IPS-18c (cell line): ENCODE results near the gene CEP70.

ENCODE experiments used
- H3K4me3 ChIP-seq: 2 replicates; pipeline ENCODE4 v1.7.0; 2013; ENCODE audit warnings: low read depth, mild to moderate bottlenecking, low read length, moderate library complexity; ENCODE audit not compliant: insufficient read depth
- H3K9me3 ChIP-seq: one replicate; pipeline ENCODE4 v1.6.1; 2013; ENCODE audit warnings: mild to moderate bottlenecking, low read length, moderate library complexity; ENCODE audit not compliant: control insufficient read depth, insufficient read depth

The CEP70 gene

DNA sequence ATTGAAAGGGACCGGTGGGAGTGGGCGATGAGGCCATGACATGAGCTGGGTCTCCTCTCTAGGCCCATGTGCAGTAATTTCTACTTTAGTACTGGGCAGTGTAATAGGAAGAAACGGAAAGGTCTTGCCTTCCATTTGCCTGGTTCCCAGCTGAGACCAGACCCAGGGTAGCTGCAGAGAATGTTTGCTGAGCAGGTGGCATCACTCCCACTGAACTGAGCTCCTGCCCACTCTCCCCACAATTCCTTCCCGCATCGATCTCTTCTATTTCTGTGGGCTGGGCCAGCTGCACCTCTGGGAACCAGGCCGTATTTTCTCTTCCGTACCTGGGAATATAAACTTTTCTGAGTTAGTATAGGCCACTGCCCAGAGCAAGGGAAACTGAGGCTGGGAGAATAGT is 143.9 kb downstream of the CEP70 start:
- Histone ChIP-seq H3K9me3 (no peaks in the 10 kb centered on the region), H3K4me3 (no peak overlapping the region)

DNA sequence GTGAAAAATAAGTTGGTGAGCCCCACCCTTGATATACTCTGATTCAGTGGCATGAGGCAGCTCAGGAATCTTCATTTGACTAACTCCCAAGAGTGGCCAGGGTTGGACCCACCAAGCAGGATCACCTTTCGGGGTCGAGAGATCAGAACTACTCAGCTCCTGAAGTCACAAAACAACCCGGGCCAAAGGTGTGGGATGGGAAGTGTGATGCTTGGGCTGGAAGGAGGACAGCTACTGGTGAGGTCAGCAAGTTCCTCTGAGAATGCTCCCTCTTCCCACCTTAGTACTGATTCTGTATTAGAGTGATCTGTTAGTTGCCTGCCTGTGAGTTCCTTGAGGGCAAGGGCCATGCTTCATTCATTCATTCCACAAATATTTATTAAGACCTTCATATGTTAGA is 144.6 kb downstream of the CEP70 start:
- Histone ChIP-seq H3K9me3 (no peaks in the 10 kb centered on the region), H3K4me3 (no peak overlapping the region)

DNA sequence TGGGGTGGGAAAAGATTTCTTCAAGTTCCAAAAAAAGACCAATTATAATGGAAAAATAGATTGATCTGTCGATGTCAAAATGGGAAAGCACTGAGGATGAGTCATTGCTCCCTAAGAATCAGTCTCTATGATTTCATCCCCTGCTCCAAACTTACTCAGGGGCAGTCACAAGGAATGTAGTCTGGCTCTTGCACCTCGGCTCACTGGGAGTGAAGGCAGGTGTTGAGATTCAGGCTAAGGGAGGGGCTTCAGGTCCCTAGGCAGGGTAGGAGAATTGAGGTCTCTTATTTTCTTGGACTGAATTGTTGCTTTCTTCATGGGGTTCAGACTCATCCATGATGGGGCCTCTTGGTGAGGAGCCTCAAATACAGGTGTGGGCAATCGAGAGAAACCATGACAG is 145.4 kb downstream of the CEP70 start:
- H3K4me3 ChIP-seq, result no peak overlapping the region
- H3K9me3 ChIP-seq, result no peaks in the 10 kb centered on the region

DNA sequence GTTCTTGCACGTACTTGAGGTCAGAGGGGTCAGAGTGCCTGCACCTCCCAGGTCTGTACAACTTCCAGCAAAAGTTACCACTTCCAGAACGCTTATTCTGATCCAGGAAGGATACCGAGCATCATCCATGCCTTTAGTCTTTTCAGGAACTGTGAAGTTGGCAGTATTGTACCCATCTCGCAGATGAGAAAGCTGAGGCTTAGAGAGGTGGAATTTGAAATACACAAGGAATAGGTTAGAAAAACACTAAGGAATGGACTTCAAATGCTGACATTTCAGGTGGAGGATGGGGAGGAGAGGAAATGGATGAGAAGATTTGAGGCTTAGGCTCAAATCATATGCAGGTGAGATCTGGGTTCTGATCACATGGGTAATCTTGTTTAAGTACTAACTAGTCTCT is 148.4 kb downstream of the CEP70 start:
- no peaks in the 10 kb centered on the region for H3K9me3 ChIP-seq
- no peak overlapping the region for H3K4me3 ChIP-seq

DNA sequence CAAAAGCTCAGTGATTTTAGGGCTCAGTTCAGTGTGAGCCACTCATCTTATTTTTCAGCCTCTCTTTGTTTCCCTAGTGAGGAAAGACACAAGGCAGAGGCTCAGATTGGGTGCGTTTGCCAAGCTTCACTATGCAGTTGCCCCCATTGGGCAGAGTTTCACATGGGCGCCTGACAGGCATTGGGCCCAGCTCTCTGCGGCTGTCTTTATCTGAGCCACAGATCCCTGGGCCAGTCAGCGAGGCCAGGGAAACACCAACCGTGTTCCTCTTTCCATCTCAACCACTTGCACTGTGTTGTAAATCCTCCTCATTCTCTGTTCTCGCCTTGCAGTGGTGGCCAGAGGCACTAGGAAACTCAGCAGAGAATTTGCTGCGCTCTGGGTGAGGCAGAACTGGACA is 148.8 kb downstream of the CEP70 start:
- H3K9me3 ChIP-seq, result no peaks in the 10 kb centered on the region
- no peak overlapping the region for H3K4me3 ChIP-seq
